ENCODE measurements around the gene DCDC1.
A peak's percentile ranks its signal among the peaks of the same experiment; 100 is the strongest.
"Not testable (repeated sequence)": the region's sequence is repeated elsewhere in the genome, so short reads cannot be mapped to it uniquely, and the experiment has no call there.

Gene DCDC1

GRCh38 chr11:30983143-30983542 lies 386.4 kb downstream of the DCDC1 start:
- no peak for DNase-seq

- peak; percentile 11 for DNase-seq
These were observed 402.0 kb downstream of the DCDC1 start for GRCh38 chr11:30967579-30967978.

- DNase-seq: peak; percentile 16
These were observed 409.0 kb downstream of the DCDC1 start for GRCh38 chr11:30960387-30960992.

- DNase-seq: no peak
These were observed 412.8 kb downstream of the DCDC1 start for GRCh38 chr11:30956751-30957150.

- no peak for DNase-seq
These were observed 419.7 kb downstream of the DCDC1 start for GRCh38 chr11:30949838-30950237.

- DNase-seq: not testable (repeated sequence)
These were observed 421.8 kb downstream of the DCDC1 start for GRCh38 chr11:30947715-30948114.

- no peak for DNase-seq
These were observed 430.7 kb downstream of the DCDC1 start for GRCh38 chr11:30938810-30939209.

- DNase-seq: no peak
These were observed 431.4 kb downstream of the DCDC1 start for GRCh38 chr11:30938171-30938570.

GRCh38 chr11:30936491-30936890 lies 433.0 kb downstream of the DCDC1 start:
- DNase-seq: no peak

GRCh38 chr11:30935861-30936260 lies 433.7 kb downstream of the DCDC1 start:
- DNase-seq: no peak

GRCh38 chr11:30926130-30926529 lies 443.4 kb downstream of the DCDC1 start:
- no peak for DNase-seq

- DNase-seq: peak; percentile 36
These were observed 447.7 kb downstream of the DCDC1 start for GRCh38 chr11:30921811-30922210.

GRCh38 chr11:30919389-30920152 lies 450.0 kb downstream of the DCDC1 start:
- DNase-seq: peak; percentile 98

- peak; percentile 79 for DNase-seq
These were observed 451.6 kb downstream of the DCDC1 start for GRCh38 chr11:30917859-30918478.

- DNase-seq: no peak
These were observed 452.3 kb downstream of the DCDC1 start for GRCh38 chr11:30917266-30917665.

- DNase-seq: no peak
These were observed 452.8 kb downstream of the DCDC1 start for GRCh38 chr11:30916764-30917163.

GRCh38 chr11:30914143-30914762 lies 455.3 kb downstream of the DCDC1 start:
- no peak for DNase-seq

- DNase-seq: no peak
These were observed 458.3 kb downstream of the DCDC1 start for GRCh38 chr11:30911247-30911646.

- no peak for DNase-seq
These were observed 460.7 kb downstream of the DCDC1 start for GRCh38 chr11:30908857-30909256.

- DNase-seq: no peak
These were observed 461.3 kb downstream of the DCDC1 start for GRCh38 chr11:30908272-30908671.

- no peak for DNase-seq
These were observed 466.6 kb downstream of the DCDC1 start for GRCh38 chr11:30902929-30903328.

- no peak for DNase-seq
These were observed 474.5 kb downstream of the DCDC1 start for GRCh38 chr11:30895046-30895445.

- no peak for DNase-seq
These were observed 476.2 kb downstream of the DCDC1 start for GRCh38 chr11:30893318-30893717.
